Activated CD4-positive, alpha-beta T cell treated with anti-CD3 and anti-CD28 coated beads, Interleukin-2, amount 50 U/mL, for 4 hours (primary cell): ENCODE results near the gene KLF15.

ENCODE experiments used
- DNase-seq, 2 experiments: peaks; one replicate each; pipeline ENCODE4 v3.0.0-alpha.2; 2020

KLF15 gene

GRCh38 chr3:126389112-126389793 is 32.0 kb upstream of the KLF15 start:
- DNase-seq: no peak

DNA sequence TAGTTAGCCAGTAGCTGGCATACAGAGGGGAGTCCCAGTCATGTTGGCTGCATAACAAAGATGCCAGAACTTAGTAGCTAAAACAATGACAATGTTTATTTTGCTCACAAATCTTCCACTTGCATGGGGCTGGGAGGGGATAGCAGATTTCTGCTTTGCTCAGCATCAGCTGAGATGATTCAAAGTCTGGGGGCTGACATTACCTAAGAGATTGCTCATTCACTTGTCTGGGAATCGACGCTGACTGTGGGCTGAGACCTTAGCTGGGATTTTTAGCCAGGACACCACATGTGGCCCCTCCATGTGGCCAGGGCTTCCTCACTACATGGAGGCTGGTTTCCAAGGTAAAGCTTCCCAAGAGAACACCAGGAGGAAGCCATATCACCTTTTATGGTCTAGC is 24.8 kb upstream of the KLF15 start:
- no peak for DNase-seq

DNA sequence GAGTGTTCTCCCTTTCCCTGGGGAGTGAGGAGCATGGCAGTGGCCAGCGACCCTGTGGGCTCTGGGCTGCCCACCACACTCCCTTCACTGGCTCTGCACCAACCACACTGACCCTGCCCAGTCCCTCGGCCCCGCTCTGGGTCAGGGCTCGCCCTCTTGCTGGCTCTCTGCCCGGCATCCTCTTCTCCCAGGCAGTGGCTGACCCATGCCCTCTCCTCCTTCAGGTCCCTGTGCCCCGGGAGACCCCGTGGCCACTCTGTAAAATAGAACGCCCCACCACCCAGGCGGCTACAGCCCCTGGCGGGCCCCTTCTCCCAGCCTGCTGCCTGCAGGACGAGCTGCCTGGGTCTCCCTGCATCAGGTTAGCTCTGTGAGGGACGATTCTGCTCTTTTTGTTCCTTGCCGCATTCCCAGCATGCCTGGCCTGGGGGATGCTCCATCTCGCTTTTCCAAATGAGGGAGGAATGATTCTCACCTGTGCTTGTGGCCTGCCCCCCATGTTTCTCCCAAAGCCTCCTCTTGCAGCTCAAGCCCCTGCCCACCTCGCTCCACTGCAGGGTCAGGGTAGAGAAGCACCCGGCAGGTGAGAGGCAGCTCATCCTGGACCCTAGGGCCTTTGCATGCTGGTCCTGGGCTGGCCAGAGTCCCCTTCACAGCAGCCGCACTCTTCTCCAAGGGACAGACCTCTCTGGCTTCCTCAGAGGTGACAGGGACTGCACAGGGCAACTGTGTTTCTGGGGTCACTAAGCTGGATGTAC is 23.0 kb upstream of the KLF15 start:
- DNase-seq: no peak

DNA sequence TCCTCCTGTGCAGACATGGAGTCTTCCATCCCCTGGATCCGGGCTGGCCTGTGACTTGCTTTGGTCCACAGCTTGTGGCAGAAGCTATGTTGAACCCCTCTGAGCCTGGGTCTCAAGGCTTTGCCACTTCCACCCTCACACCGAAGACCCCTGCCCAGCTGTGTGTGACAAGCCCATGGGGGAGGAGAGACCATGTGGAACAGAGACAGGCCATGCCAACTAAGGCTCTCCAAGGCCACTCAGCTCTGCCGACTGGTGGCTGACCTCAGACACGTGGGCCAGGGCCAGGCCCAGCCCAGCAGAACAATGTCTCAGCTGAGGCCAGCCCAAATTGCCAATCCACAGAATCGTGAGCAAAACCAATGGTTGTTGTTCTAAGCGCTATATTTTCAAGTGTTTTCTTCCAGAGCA is 21.1 kb upstream of the KLF15 start:
- no peak for DNase-seq

- DNase-seq: no peak
Measured at GRCh38 chr3:126377211-126377610, 20.0 kb upstream of the KLF15 start.

- no peak for DNase-seq
Measured at GRCh38 chr3:126376444-126376843, 19.2 kb upstream of the KLF15 start.

DNA sequence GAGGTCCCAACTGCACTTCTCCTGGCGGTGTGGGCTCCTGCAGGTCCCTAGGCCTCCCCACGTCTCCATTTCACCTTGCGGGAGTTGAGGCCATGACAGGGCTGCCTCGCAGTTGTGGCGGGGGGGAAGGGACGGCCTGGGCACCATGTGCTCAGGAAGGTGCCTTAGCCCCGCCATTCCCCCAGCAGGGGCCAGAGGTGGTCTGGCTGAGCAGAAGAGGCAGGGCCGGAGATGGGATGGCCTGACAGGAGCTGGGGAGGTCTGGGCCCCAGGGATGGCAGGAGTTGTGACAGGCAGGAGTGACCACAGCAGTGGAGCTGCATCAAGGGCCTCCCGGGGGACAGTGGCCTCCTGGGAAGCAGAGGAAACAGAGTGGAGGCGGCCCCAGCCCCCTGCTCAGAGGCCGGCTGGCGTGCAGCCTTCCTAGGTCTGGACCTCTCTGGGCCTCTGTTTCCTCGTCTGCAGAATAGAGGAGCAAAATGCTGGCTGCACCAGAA is 18.7 kb upstream of the KLF15 start:
- no peak for DNase-seq

DNA sequence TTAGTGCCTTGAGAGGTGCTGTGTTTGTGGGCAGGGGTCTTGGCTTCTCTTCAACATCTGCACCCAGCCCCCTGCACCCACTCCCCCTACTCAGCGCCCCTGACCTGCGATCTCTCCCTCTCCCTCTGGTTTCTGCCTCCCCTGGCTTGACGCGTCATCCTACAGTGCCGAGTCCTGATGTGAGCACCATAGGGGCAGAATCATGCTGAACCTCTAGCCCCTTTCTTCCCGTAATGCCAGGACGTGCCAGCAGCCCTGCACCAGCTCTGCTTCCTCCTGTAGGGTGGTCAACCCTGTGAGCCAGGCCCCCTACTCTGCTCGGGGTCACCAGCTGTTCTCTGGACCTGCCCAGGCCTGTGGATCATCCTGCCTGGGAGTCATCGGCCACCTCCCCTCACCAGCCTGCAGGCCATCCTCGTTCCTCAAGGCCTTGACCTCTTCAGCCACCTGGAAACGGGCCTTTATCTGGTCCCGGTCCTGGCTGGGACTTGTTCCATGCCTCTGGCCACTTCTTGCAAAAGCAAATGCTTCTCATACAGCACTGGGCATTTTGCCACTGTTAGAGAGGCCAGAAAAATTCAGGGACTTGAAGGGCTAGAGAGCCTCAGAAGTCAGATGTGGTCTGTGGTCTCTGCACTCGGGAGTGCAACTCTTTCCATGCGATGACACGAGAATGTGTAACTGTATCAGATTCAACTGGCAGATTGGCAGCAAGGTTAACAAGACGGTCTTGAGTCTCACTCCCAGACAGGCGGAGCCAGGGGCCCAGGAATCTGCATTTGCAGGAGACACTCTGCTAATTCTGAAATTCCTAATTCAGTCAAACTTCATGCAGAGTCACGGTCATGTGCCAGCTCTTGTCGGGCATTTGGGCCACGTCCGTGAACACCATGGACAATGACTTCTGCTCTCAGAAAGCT is 16.7 kb upstream of the KLF15 start:
- DNase-seq: no peak

DNA sequence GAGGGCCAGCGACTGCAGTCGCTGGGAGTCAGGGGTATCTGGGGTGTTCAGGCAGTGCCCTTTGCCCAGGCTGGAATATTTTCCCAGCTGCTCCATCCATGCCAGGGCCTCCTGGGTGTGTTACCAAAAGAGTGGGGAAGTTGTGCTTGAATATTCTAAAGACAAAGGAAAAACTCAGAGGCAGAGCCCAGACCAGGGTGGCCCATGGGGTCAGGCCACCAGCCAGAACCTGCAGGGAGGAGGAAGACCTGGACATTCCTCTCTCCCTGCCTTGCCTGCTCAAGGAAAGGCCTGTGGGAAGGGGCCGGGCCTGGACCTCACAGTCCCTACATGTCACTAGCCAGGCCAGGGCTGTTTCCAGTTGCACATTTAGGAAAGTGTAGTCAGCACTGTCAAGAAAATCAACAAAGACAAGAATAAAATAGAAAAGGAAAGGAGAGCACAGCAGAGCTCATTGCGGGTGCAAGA is 16.0 kb upstream of the KLF15 start:
- no peak for DNase-seq

DNA sequence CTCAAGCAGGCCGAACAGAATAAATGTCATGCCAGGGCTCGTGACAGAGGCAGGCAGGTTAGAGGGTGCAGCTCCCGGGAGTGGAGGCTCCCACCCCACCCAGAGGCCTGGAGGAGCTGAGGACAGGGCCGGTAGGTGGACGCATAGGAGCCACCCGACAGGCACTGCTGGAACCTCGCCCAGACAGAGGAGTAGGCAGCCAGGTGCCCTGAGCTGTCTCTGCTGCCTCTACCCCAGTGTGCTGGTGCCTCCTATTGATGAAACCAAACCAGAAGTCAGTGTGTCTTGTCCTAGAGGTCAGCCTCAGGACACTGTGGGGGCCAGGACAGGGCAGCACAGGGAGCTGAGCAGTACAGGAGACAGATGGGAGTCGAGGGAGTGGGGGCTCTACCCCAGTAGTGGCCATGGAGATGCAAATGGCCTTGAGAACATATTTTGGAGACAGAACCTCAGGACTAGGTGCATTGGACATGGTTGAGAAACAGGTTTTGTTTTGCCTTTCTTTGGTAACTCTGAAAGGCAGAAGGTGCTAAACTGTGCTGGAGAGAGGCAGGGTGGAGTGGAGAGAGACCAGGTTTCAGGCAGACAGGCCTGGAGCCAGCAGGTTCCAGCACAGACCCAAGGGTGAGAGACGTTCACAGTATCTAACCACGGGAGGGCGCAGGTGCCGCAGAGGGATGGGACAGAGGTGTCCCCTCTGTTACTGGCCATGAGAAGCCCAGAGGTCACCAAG is 15.4 kb upstream of the KLF15 start:
- no peak for DNase-seq

DNA sequence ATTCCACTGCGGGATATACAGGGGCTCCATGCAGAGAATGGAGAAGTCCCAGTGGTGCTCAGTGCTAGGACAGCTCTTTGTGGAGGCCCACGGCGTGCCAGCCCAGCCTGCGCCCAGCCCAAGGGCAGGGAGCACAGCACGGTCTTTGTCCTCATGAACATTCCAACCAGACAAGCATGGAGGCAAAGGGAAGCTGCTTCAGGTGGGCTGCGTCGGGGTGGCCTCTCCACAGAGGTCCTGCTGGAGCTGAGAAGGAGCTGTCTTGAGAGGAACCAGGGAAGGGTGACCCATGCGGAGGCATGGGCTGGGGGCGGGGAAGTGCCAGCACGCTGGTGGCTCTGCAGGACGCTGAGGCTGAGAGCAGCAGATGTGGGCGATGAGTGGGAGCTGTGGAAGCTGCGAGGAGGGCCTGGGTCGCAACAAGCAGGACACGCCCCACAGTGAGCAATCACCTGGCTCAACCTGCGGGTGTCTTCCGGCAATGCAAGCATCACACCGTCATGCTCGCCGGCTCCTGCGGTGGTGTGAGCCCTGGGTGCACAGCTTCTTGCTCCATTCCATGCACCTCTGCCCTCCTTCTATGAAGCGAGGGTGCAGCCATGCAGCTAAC is 14.0 kb upstream of the KLF15 start:
- DNase-seq: no peak

- no peak for DNase-seq
Measured at GRCh38 chr3:126370606-126371005, 13.4 kb upstream of the KLF15 start.

DNA sequence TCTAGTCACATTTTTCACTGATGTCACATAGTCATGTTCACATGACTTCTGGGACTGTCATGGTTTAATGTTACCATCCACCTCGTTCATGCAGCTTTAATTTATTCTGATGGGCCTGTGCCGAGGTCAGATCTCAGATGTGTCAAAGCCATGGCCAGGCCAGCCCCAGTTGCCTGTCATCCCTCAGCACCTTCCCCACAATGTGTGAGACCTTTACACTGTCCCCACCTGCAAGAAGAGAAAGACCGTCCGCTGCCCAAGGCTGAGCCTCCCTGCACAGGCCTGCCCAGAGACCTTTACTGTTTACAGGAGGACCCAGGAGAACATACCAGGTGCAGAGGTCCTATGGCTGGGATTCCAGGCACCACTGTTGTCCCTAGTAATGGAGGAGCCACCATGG is 12.8 kb upstream of the KLF15 start:
- DNase-seq: no peak

DNA sequence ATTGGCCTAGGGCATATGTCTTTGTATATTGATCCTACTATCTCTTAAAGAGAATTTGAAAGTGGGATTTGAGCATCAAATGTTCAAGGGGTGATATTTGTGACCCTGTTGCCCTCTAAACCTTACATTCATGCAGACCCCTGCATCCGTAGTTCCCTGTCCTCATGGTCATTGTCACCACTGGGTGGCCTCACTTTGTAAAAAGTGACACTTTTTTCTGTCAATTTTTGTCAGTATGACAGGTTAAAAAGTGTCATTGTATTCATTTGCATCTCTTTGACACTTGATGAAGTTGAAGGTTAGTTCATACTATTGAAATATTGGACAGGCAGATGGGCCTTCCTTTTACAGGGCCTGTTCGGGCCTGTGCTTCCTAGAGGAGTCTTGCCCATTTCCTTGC is 12.3 kb upstream of the KLF15 start:
- no peak for DNase-seq

DNA sequence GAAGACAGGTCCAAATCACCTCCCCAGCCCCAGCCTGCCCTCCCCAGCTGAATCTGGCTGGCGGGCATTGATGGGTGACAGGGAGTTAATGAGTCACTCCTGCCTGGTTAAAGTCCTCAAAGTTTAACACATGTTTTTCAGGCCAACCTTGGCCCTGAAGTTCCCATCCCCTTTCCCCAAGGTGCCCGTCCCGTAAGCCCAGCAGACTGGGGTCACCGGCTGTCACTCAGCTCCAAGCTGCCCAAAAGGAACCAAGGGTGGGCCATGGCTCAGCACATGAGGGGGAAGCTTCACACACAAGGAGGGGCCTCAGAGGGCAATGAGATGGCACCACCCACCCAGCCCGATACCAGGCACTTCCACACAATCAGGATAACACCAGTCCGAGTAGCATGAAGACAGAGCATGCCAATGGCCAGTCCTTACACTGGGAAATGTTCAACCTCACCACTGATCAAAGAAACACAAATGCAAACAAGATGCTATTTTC is 10.2 kb upstream of the KLF15 start:
- no peak for DNase-seq

DNA sequence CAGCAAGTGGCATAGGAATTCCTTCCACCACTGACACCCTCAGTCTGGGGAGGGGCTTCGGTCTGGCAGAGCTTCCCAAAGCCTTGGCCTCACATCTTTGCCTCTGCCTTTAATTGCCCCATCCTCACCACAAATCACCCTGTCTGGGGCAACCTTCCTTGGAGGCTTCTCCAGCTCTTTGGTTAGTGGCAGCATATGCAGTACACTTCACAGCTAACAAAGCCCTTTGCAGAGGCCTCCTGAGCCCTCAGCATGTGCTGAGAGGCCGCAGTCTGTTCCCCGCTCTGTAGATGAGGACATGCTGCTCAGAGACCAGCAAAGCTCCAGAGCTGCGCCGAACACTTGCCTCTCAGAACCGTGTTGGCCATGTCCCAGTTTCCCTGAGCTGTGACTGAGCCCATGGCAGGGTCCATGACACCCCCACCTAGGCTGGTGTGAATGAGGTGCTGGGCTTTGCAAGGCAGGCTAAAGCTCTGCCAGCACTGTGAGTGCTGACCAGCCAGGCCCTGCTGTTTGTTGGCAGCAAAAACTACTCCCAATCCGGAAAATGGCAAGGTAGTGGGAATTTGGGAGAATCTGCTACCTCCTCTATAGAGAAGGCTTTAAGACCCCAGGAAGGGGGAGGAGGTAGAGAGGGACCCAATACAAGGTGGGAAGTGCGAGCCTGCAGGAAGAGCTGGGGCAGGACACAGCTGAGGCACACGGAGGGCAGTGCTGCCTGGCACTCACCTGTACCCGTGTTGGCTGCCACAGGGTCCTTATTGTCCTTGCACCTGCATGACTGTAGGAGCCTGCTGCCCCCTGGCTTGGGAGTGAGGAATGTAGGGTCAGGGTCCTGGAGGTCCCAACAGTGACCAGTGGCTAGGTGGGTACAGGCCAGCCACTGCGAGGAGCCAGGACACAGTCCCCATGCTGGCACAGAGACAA is 8.4 kb upstream of the KLF15 start:
- no peak for DNase-seq

- no peak for DNase-seq
Measured at GRCh38 chr3:126364731-126365301, 7.6 kb upstream of the KLF15 start.

GRCh38 chr3:126364130-126364695 is 7.0 kb upstream of the KLF15 start:
- DNase-seq: no peak

- DNase-seq: no peak
Measured at GRCh38 chr3:126361211-126361610, 4.0 kb upstream of the KLF15 start.

DNA sequence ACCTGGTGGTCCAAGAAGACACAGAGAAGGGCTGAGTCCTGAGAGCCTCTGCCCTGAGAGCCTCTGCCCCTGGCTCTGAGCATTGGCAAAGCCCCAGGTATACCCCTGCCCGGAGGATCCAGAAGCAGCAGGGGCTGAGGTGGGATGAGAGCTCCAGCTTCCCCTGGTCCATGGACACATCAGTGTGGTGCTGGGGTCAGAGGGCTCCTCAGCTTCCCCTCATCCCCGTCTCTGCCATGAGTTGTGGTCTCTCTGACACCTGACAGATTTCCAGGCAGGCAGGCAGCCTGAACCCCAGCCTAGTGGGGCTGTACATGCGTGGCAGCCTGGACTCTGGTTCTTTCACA is 3.5 kb upstream of the KLF15 start:
- no peak for DNase-seq
